Astrocyte (in vitro differentiated cells and primary cell): ENCODE data around the gene BSG.

Source experiments
- CTCF ChIP-seq: IDR thresholded peaks from 2 replicates; pipeline ENCODE4 v1.5.1; 2011; ENCODE audit warnings: low read depth, mild to moderate bottlenecking, inconsistent platforms, low read length, moderate library complexity; ENCODE audit not compliant: insufficient read depth
- EZH2 ChIP-seq: IDR thresholded peaks from 2 replicates; pipeline ENCODE4 v1.6.1; 2012; ENCODE audit warnings: mild to moderate bottlenecking, low read length, inconsistent platforms; ENCODE audit not compliant: insufficient read depth

- TF ChIP-seq CTCF (no peak), EZH2 (no peak)
Observed at GRCh38 chr19:625257-625656, 52.9 kb downstream of the BSG start.
